MG63 (cell line): ENCODE measurements around the gene PTPRR. TPM values are rescaled to one million over a fixed set of nuclear protein-coding genes. Genes with fewer than 3 reads are reported as not detected.

Experiments
- DNase-seq: peaks from one replicate; pipeline ENCODE4 v3.0.0-alpha.2; 2020
- H3K27me3 ChIP-seq: fragments of 250-450 bp; sonication (Bioruptor Pico); 2 replicates; pipeline ENCODE4 v1.5.1; 2020; ENCODE audit warnings: mild to moderate bottlenecking, moderate library complexity
- H3K36me3 ChIP-seq: fragments of 250-450 bp; sonication (Bioruptor Pico); 2 replicates; pipeline ENCODE4 v1.5.1; 2020; ENCODE audit warnings: mild to moderate bottlenecking, moderate library complexity
- H3K4me3 ChIP-seq: fragments of 250-450 bp; sonication (Bioruptor Pico); 2 replicates; pipeline ENCODE4 v1.5.1; 2020; ENCODE audit warnings: mild to moderate bottlenecking, moderate library complexity
- H3K9me3 ChIP-seq: fragments of 250-450 bp; sonication (Bioruptor Pico); 2 replicates; pipeline ENCODE4 v1.5.1; 2020; ENCODE audit warnings: mild to moderate bottlenecking, moderate library complexity
- total RNA-seq: library from RNA; depleted of rRNA; stranded (reverse); fragments of >200 nt; shearing (Covaris generic); gene quantifications from 2 replicates; pipeline ENCODE4 v1.2.3, GENCODE V29; 2014; ENCODE audit warnings: low replicate concordance; rRNA removed

The PTPRR gene
- total RNA-seq, 1 experiment from 2014 or later, result not detected

GRCh38 chr12:70592664-70593063 lies 327.9 kb downstream of the PTPRR start:
- Histone ChIP-seq H3K36me3 (no peaks in the 10 kb centered on the region), H3K4me3 (no peak overlapping the region), H3K27me3 (no peaks in the 10 kb centered on the region), H3K9me3 (no peaks in the 10 kb centered on the region)
- no peak for DNase-seq

GRCh38 chr12:70590549-70591226 lies 329.9 kb downstream of the PTPRR start:
- Histone ChIP-seq H3K4me3 (no peak overlapping the region), H3K9me3 (no peaks in the 10 kb centered on the region), H3K27me3 (no peaks in the 10 kb centered on the region), H3K36me3 (no peaks in the 10 kb centered on the region)
- no peak for DNase-seq

- DNase-seq, result peak; percentile 51
- H3K9me3 ChIP-seq, result no peaks in the 10 kb centered on the region
- H3K36me3 ChIP-seq, result no peaks in the 10 kb centered on the region
- H3K4me3 ChIP-seq, result no peak overlapping the region
- no peaks in the 10 kb centered on the region for H3K27me3 ChIP-seq
These were observed 330.5 kb downstream of the PTPRR start for GRCh38 chr12:70590051-70590450.

Other genes with a start within 250 kb of the PTPRR start
- not detected in 2 replicates for gene TSPAN8, start 237.3 kb upstream of the PTPRR start, total RNA-seq